Thoracic aorta (tissue), 2 donors: ENCODE data around the gene LRRC46. TPM values are rescaled to one million over a fixed set of nuclear protein-coding genes. Genes with fewer than 3 reads are reported as not detected.

ENCODE experiments used
- ATAC-seq: fragments of 150-250 bp; one replicate; pipeline ENCODE4 v1.8.0; 2017; ENCODE audit warnings: low read depth; ENCODE audit not compliant: insufficient number of reproducible peaks, low FRiP score
- DNase-seq: peaks from one replicate; pipeline ENCODE4 v3.0.0-alpha.2; 2020; ENCODE audit warnings: low spot score
- H3K27ac ChIP-seq, 2 donors: fragments of 200-600 bp; sonication (generic); 1 replicate in 1 of 2; 2 replicates in 1 of 2; pipeline ENCODE4 v1.5.1; 2016; ENCODE audit warnings: mild to moderate bottlenecking in 2 of 2, moderate library complexity in 2 of 2
- H3K27me3 ChIP-seq: fragments of 200-600 bp; sonication (generic); replicated peaks from 2 replicates; pipeline ENCODE4 v1.6.0; 2016; ENCODE audit warnings: mild to moderate bottlenecking; ENCODE audit not compliant: insufficient read depth
- H3K36me3 ChIP-seq: fragments of 200-600 bp; sonication (generic); one replicate; pipeline ENCODE4 v1.5.1; 2016
- H3K4me1 ChIP-seq, 2 donors: fragments of 200-600 bp; sonication (generic); 1 replicate in 1 of 2; 2 replicates in 1 of 2; pipeline versions ENCODE4 v1.5.1 to v1.6.0; 2016; ENCODE audit warnings: low read depth in 2 of 2, mild to moderate bottlenecking in 1 of 2; ENCODE audit not compliant: control insufficient read depth in 1 of 2
- H3K4me3 ChIP-seq: fragments of 200-600 bp; sonication (generic); 2 replicates; pipeline ENCODE4 v1.5.1; 2016; ENCODE audit warnings: mild to moderate bottlenecking
- H3K9me3 ChIP-seq: fragments of 200-600 bp; sonication (generic); 2 replicates; pipeline ENCODE4 v1.5.1; 2016
- total RNA-seq, 2 donors: library from RNA; depleted of rRNA; stranded (reverse); fragments of >200 nt; gene quantifications; one replicate each; pipeline versions ENCODE4 v1.1.0 to v1.2.3, GENCODE V29; 2016
- TF ChIP-seq, protein P1 (sequence below): fragments of 200-600 bp; sonication (generic); IDR thresholded peaks from one replicate; pipeline ENCODE4 v1.5.1; 2019; ENCODE audit warnings: antibody characterized with exemption

The LRRC46 gene
- total RNA-seq, 2 donors from 2014 or later = 0.42 TPM; not detected in 1

DNA sequence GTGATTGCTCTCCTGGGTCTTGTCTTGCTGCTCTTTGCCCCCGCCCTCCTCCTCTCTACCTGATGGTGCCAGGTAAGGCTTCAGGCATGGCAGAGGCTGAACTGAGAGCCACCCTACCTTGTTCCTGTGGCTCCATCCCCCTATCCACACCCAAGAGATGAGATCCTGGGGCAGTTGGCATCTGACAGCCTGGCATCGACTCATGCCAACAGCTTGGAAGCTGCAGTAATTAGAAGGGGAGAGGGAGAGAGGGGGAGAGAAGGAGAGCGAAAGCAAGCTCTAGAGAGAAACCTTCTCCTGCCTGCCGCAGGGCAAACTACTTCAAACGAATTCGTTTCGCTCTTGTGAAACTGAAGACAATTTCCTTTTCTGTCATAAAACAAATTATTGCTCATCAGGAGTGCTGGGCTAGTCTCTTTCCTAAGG, 33.3 kb downstream of the LRRC46 start:
- DNase-seq (no peak), ATAC-seq (no peak)
- Histone ChIP-seq H3K4me3 (no peak overlapping the region), H3K27ac (no peak overlapping the region), H3K36me3 (no peaks in the 10 kb centered on the region), H3K9me3 (no peaks in the 10 kb centered on the region), H3K27me3 (no peaks in the 10 kb centered on the region), H3K4me1 (peaks cover 7% of the 10 kb centered on the region in 2 donors)
- TF ChIP-seq, protein P1, sequence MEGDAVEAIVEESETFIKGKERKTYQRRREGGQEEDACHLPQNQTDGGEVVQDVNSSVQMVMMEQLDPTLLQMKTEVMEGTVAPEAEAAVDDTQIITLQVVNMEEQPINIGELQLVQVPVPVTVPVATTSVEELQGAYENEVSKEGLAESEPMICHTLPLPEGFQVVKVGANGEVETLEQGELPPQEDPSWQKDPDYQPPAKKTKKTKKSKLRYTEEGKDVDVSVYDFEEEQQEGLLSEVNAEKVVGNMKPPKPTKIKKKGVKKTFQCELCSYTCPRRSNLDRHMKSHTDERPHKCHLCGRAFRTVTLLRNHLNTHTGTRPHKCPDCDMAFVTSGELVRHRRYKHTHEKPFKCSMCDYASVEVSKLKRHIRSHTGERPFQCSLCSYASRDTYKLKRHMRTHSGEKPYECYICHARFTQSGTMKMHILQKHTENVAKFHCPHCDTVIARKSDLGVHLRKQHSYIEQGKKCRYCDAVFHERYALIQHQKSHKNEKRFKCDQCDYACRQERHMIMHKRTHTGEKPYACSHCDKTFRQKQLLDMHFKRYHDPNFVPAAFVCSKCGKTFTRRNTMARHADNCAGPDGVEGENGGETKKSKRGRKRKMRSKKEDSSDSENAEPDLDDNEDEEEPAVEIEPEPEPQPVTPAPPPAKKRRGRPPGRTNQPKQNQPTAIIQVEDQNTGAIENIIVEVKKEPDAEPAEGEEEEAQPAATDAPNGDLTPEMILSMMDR = no peak

DNA sequence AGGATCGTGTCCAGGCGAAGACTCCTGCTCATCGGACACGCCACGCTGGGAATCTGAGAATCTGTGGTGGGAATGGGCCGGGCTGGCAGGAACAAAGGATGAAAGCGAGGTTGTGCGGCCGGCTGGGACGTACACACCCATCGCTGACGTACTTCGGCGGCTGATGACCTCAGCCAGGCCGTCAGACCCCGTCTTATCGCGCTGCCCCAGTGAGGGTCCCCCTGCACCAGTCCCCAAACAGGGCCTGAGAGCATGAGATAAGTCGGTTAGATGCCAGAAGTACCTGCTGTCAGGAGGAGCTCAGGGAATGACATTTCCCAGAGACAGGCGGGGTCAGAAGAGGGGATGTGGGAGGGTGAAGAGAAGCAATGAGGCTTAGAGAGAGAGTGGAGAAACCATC, 35.5 kb downstream of the LRRC46 start:
- H3K36me3 ChIP-seq = no peaks in the 10 kb centered on the region
- no peaks in the 10 kb centered on the region for H3K27me3 ChIP-seq
- no peaks in the 10 kb centered on the region for H3K9me3 ChIP-seq
- no peak overlapping the region for H3K4me3 ChIP-seq
- ATAC-seq (no peak), DNase-seq (no peak)
- TF ChIP-seq, protein P1 = no peak
- peaks cover 7% of the 10 kb centered on the region in 2 donors for H3K4me1 ChIP-seq
- H3K27ac ChIP-seq = no peak overlapping the region

DNA sequence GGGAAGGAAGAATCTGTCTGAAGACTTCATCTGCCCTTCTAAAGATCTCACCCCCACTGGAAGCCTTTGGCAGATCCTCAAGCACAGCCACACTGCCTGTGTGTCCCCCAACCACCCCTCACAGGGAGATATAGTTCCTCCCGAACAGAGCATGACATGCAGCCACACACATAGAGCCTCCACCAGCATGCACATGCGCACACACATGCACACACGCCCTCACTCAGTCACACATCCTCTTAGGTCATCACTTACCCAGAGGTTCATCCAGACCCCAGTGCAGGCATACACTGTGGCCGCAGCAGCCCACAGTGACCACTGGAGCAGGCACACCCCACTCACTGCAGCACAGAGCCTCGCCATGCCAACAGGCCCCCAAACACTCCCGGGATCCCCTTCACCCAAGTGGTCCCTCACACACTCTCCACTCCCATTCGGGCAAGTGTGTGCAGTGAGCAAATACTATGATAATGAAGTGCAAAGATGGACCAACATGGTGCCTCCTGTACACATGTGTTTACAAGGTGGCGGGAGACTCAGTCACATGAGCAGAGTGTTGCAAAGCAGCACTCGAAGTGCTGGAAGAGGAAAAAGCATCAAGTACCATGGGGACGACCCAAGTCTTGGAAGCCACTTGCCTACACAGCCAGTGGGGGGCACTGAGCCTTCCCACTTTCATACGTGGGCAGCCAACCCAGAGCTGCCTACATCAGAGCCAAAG, 36.5 kb downstream of the LRRC46 start:
- Histone ChIP-seq H3K27ac (no peak overlapping the region), H3K4me3 (no peak overlapping the region), H3K36me3 (no peaks in the 10 kb centered on the region), H3K4me1 (peaks cover 2 to 3% of the 10 kb centered on the region in 2 donors), H3K9me3 (no peaks in the 10 kb centered on the region), H3K27me3 (peaks cover 8% of the 10 kb centered on the region)
- no peak for DNase-seq
- TF ChIP-seq, protein P1 = no peak
- ATAC-seq = no peak

DNA sequence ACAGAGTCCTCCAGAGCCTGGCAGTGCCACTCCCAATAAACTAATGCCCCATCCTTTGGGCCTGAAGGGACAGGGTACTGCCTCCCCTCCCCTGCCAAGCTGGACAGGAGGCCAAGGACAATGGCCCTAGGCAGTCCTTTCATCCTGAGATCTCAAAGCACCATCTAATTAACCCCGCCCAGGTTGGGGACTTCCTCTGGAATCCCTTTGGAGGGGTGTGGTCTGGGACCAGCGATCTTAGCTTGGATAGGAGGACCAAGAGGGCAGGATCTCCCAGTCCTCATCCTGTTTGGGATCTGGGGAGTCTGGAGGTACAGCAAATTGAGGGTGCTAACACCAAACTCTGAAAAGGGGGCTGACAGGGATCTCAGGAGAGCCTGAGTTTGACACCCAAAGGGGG, 37.6 kb downstream of the LRRC46 start:
- H3K9me3 ChIP-seq = no peaks in the 10 kb centered on the region
- no peaks in the 10 kb centered on the region for H3K36me3 ChIP-seq
- no peak for ATAC-seq
- H3K4me1 ChIP-seq = no peaks in the 10 kb centered on the region
- TF ChIP-seq, protein P1 = no peak
- H3K27ac ChIP-seq = no peak overlapping the region
- H3K4me3 ChIP-seq = no peak overlapping the region
- no peak for DNase-seq
- peaks cover 8% of the 10 kb centered on the region for H3K27me3 ChIP-seq

DNA sequence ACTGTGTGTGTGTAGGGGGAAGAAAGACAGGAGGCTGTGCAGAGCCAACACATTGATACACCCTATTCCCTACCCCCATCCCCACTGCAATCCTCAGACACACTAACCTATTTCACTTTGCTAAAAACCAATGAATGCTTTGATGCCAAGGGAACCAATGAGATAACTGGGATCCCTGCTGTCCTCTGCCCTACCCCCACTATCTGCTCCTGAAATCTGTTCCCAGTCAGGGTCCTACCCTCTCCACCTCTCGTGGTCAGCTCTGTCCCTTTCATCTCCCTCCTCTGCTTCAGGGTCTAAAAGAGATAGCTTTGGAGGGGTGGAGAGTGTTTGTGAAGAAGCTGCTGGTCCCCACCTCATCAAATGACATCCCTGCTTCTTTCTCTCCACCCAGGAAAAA, 38.6 kb downstream of the LRRC46 start:
- Histone ChIP-seq H3K27ac (no peak overlapping the region), H3K4me1 (no peaks in the 10 kb centered on the region), H3K4me3 (no peak overlapping the region), H3K27me3 (peaks cover 8% of the 10 kb centered on the region), H3K36me3 (no peaks in the 10 kb centered on the region), H3K9me3 (no peaks in the 10 kb centered on the region)
- DNase-seq = no peak
- no peak for ATAC-seq
- TF ChIP-seq, protein P1 = no peak
